H1 (cell line): ENCODE data around the gene ERAP2. TPM values are rescaled to one million over a fixed set of nuclear protein-coding genes. Genes with fewer than 3 reads are reported as not detected.

Experiments used
- CTCF ChIA-PET: fragments of 300-600 bp; sonication (Branson Sonifier 250); formaldehyde crosslinking; loops from one replicate; lab custom pipeline; 2021; ENCODE audit not compliant: partially characterized antibody; lab: Charles Lee
- POLR2A ChIA-PET: fragments of 300-600 bp; sonication (Branson Sonifier 250); formaldehyde crosslinking; loops from one replicate; lab custom pipeline; 2021; ENCODE audit warnings: inconsistent platforms; ENCODE audit not compliant: partially characterized antibody; lab: Charles Lee
- DNase-seq, 2 experiments: peaks; one replicate each; pipeline versions ENCODE4 v3.0.0 to v3.0.0-alpha.2; 2010 to 2022; ENCODE audit warnings: low spot score in 2 of 2, low read depth in 1 of 2, mixed read lengths in 1 of 2
- FAIRE-seq: peaks from 2 replicates; lab custom pipeline; 2011; peaks lifted over from hg19 to GRCh38; lab: Jason Lieb, UNC
- H2AFZ ChIP-seq: 2 replicates; pipeline ENCODE4 v1.8.1; 2012; ENCODE audit warnings: low read length, inconsistent platforms
- H2AK5ac ChIP-seq: 2 replicates; pipeline ENCODE4 v1.6.1; 2013; ENCODE audit warnings: low read depth, low read length
- H2BK120ac ChIP-seq: replicated peaks from 2 replicates; pipeline ENCODE3; 2013; ENCODE audit warnings: low read depth, low read length, inconsistent platforms
- H2BK12ac ChIP-seq: 2 replicates; pipeline ENCODE4 v1.6.1; 2013; ENCODE audit warnings: low read depth, low read length
- H2BK15ac ChIP-seq: 2 replicates; pipeline ENCODE4 v1.6.1; 2013; ENCODE audit warnings: low read length
- H2BK20ac ChIP-seq: 2 replicates; pipeline ENCODE4 v1.6.1; 2013; ENCODE audit warnings: low read length
- H2BK5ac ChIP-seq: 2 replicates; pipeline ENCODE4 v1.6.1; 2013; ENCODE audit warnings: low read depth, low read length
- H3K14ac ChIP-seq: 2 replicates; pipeline ENCODE4 v1.6.1; 2013; ENCODE audit warnings: inconsistent platforms; ENCODE audit not compliant: insufficient read length
- H3K18ac ChIP-seq: 2 replicates; pipeline ENCODE4 v1.6.1; 2013; ENCODE audit warnings: low read length; ENCODE audit errors: extremely low read depth
- H3K23ac ChIP-seq: 2 replicates; pipeline ENCODE4 v1.6.1; 2013; ENCODE audit warnings: inconsistent platforms; ENCODE audit not compliant: insufficient read length
- H3K23me2 ChIP-seq: 2 replicates; pipeline ENCODE4 v1.6.1; 2013; ENCODE audit warnings: low read depth, low read length
- H3K27ac ChIP-seq: 2 replicates; pipeline ENCODE4 v1.6.1; 2011; ENCODE audit warnings: low read depth, low read length, inconsistent platforms
- H3K27me3 ChIP-seq, 4 experiments: replicated peaks in 1 of 4; 1 replicate in 1 of 4; 2 replicates in 3 of 4; pipeline versions ENCODE4 v1.6.1 to v1.8.1; 2011 to 2013; ENCODE audit warnings: low read length in 3 of 4, mild to moderate bottlenecking in 3 of 4, inconsistent platforms in 2 of 4, mixed read lengths in 2 of 4, moderate library complexity in 1 of 4; ENCODE audit not compliant: control insufficient read depth in 3 of 4, insufficient read depth in 3 of 4; ENCODE audit errors: extremely low read depth in 1 of 4
- H3K36me3 ChIP-seq, 4 experiments: 2 replicates each; pipeline versions ENCODE4 v1.6.1 to v1.8.1; 2011 to 2013; ENCODE audit warnings: mild to moderate bottlenecking in 4 of 4, low read length in 3 of 4, moderate library complexity in 2 of 4, control low read depth in 1 of 4, inconsistent platforms in 1 of 4; ENCODE audit not compliant: insufficient read depth in 4 of 4, control insufficient read depth in 2 of 4
- H3K4ac ChIP-seq: replicated peaks from 2 replicates; pipeline ENCODE3; 2013; ENCODE audit warnings: low read length, low read depth, mixed read lengths, inconsistent platforms; ENCODE audit not compliant: insufficient read length
- H3K4me1 ChIP-seq, 4 experiments: replicated peaks in 1 of 4; 1 replicate in 1 of 4; 2 replicates in 3 of 4; pipeline versions ENCODE4 v1.6.1 to v1.8.1; 2011 to 2013; ENCODE audit warnings: low read length in 3 of 4, inconsistent platforms in 2 of 4, mixed read lengths in 1 of 4; ENCODE audit not compliant: insufficient read depth in 4 of 4, control insufficient read depth in 3 of 4
- H3K4me2 ChIP-seq, 2 experiments: 2 replicates each; pipeline versions ENCODE4 v1.6.1 to v1.8.1; 2011 to 2013; ENCODE audit warnings: low read depth in 2 of 2, low read length in 2 of 2, control low read depth in 1 of 2, inconsistent platforms in 1 of 2, mild to moderate bottlenecking in 1 of 2; ENCODE audit not compliant: insufficient read depth in 1 of 2
- H3K4me3 ChIP-seq, 4 experiments: fragments of 200-600, 300-600 bp in 1 of 4; sonication (generic), shearing (Covaris generic), sonication (Bioruptor Twin) in 1 of 4; 2 replicates each; pipeline versions ENCODE4 v1.5.1 to v1.8.1; 2011 to 2016; ENCODE audit warnings: low read length in 4 of 4, low read depth in 3 of 4, control low read depth in 2 of 4, inconsistent platforms in 2 of 4, mild to moderate bottlenecking in 2 of 4, mixed read lengths in 1 of 4, moderate library complexity in 1 of 4; ENCODE audit not compliant: insufficient read depth in 2 of 4; ENCODE audit errors: extremely low read depth in 1 of 4
- H3K56ac ChIP-seq: replicated peaks from 2 replicates; pipeline ENCODE3; 2013; ENCODE audit warnings: low read depth, mild to moderate bottlenecking, mixed read lengths, low read length, inconsistent platforms; ENCODE audit not compliant: insufficient read length
- H3K79me1 ChIP-seq: 2 replicates; pipeline ENCODE4 v1.6.1; 2013; ENCODE audit warnings: low read depth, low read length, control low read depth
- H3K79me2 ChIP-seq, 2 experiments: 2 replicates each; pipeline versions ENCODE4 v1.6.1 to v1.8.1; 2012 to 2013; ENCODE audit warnings: low read length in 2 of 2, mild to moderate bottlenecking in 2 of 2, inconsistent platforms in 1 of 2; ENCODE audit not compliant: insufficient read depth in 2 of 2, control insufficient read depth in 1 of 2
- H3K9ac ChIP-seq, 4 experiments: replicated peaks in 1 of 4; 1 replicate in 1 of 4; 2 replicates in 3 of 4; pipeline versions ENCODE4 v1.6.1 to v1.8.1; 2011 to 2013; ENCODE audit warnings: low read depth in 3 of 4, low read length in 3 of 4, control low read depth in 2 of 4, mild to moderate bottlenecking in 2 of 4, moderate library complexity in 2 of 4, inconsistent platforms in 1 of 4; ENCODE audit errors: extremely low read depth in 1 of 4
- H3K9me3 ChIP-seq, 2 experiments: 2 replicates each; pipeline versions ENCODE4 v1.6.1 to v1.8.1; 2012 to 2013; ENCODE audit warnings: mild to moderate bottlenecking in 2 of 2, moderate library complexity in 2 of 2, control low read depth in 1 of 2, inconsistent platforms in 1 of 2, low read depth in 1 of 2, low read length in 1 of 2, mixed read lengths in 1 of 2; ENCODE audit not compliant: insufficient read depth in 2 of 2
- H4K20me1 ChIP-seq, 2 experiments: replicated peaks in 1 of 2; 2 replicates each; pipeline versions ENCODE3 to v1.8.1; 2011 to 2013; ENCODE audit warnings: inconsistent platforms in 2 of 2, low read length in 2 of 2, mild to moderate bottlenecking in 1 of 2; ENCODE audit not compliant: insufficient read depth in 2 of 2, control insufficient read depth in 1 of 2
- H4K5ac ChIP-seq: 2 replicates; pipeline ENCODE4 v1.6.1; 2013; ENCODE audit warnings: low read length, low read depth, mixed read lengths, inconsistent platforms; ENCODE audit not compliant: insufficient read length
- H4K8ac ChIP-seq: 2 replicates; pipeline ENCODE4 v1.8.0; 2013; ENCODE audit warnings: mild to moderate bottlenecking, moderate library complexity, low read length, inconsistent platforms; ENCODE audit not compliant: insufficient read depth; ENCODE audit errors: extremely low read depth
- H4K91ac ChIP-seq: replicated peaks from 2 replicates; pipeline ENCODE3; 2013; ENCODE audit warnings: low read length, mixed read lengths, inconsistent platforms; ENCODE audit not compliant: insufficient read length
- ASH2L ChIP-seq: fragments of 200-600, 300-600 bp; sonication (generic); IDR thresholded peaks from one replicate; pipeline ENCODE4 v1.7.1; 2017; ENCODE audit warnings: low read length
- ATF2 ChIP-seq: IDR thresholded peaks from 2 replicates; pipeline ENCODE4 v1.6.1; 2012; ENCODE audit warnings: low read length, inconsistent platforms
- CHD1 ChIP-seq: IDR thresholded peaks from 2 replicates; pipeline ENCODE4 v1.6.1; 2012; ENCODE audit warnings: low read depth, low read length, improper control_type of control experiment
- CTBP2 ChIP-seq: IDR thresholded peaks from 2 replicates; pipeline ENCODE4 v1.7.0; 2011; ENCODE audit warnings: borderline replicate concordance, mild to moderate bottlenecking, moderate library complexity, mixed read lengths, low read length; ENCODE audit not compliant: insufficient read depth, insufficient read length
- HDAC2 ChIP-seq, 2 experiments: fragments of 300-600 bp in 1 of 2; sonication (generic) in 1 of 2; IDR thresholded peaks; 2 replicates each; pipeline ENCODE4 v1.6.1; 2011 to 2012; ENCODE audit warnings: low read depth in 2 of 2, low read length in 2 of 2, mild to moderate bottlenecking in 2 of 2, moderate library complexity in 2 of 2, borderline replicate concordance in 1 of 2, inconsistent platforms in 1 of 2
- JUND ChIP-seq: IDR thresholded peaks from 2 replicates; pipeline ENCODE4 v1.6.1; 2011; ENCODE audit warnings: mild to moderate bottlenecking, improper control_type of control experiment, low read length
- MAFK ChIP-seq: IDR thresholded peaks from 2 replicates; pipeline ENCODE4 v1.6.1; 2012; ENCODE audit warnings: low read depth, mild to moderate bottlenecking, improper control_type of control experiment, low read length
- POU5F1 ChIP-seq: IDR thresholded peaks from 2 replicates; pipeline ENCODE4 v1.6.1; 2011; ENCODE audit warnings: low read depth, mild to moderate bottlenecking, low read length, moderate library complexity
- RFX5 ChIP-seq: IDR thresholded peaks from 2 replicates; pipeline ENCODE4 v1.6.1; 2011; ENCODE audit warnings: low read depth, low read length, improper control_type of control experiment, borderline replicate concordance
- SP1 ChIP-seq: IDR thresholded peaks from 2 replicates; pipeline ENCODE4 v1.6.1; 2011; ENCODE audit warnings: low read depth, low read length
- USF2 ChIP-seq: IDR thresholded peaks from 2 replicates; pipeline ENCODE4 v1.6.1; 2011; ENCODE audit warnings: low read length, improper control_type of control experiment
- YY1 ChIP-seq: IDR thresholded peaks from 2 replicates; pipeline ENCODE4 v1.6.1; 2011; ENCODE audit warnings: low read depth, mild to moderate bottlenecking, low read length
- WGBS, 2 experiments: shearing (Covaris generic) in 1 of 2; methylation state at CpG; one replicate each; pipeline versions ENCODE4 v1.1.6 to v1.1.7; 2013 to 2015; ENCODE audit warnings: low lambda C conversion rate in 2 of 2, mixed read lengths in 2 of 2, inconsistent platforms in 1 of 2, low coverage in 1 of 2, missing lambda C conversion rate in 1 of 2; ENCODE audit not compliant: insufficient replicate concordance in 2 of 2, insufficient coverage in 1 of 2, insufficient read length in 1 of 2; ENCODE audit errors: extremely low coverage in 1 of 2, missing lambda C conversion rate in 1 of 2; 5-methylcytosine and 5-hydroxymethylcytosine counted together
- polyA plus RNA-seq, 7 experiments: library from polyadenylated mRNA; depleted of rRNA in 3 of 7; stranded (reverse) in 5 of 7; unstranded in 2 of 7; fragments of >200 nt in 5 of 7; fragments of 200-250 nt in 2 of 7; gene quantifications; 1 replicate in 5 of 7; 2 replicates in 1 of 7; 4 replicates in 1 of 7; pipeline versions ENCODE4 v1.2.1 to v1.2.3, GENCODE V29; 2011 to 2013; ENCODE audit warnings: missing spikeins in 2 of 7, mixed read lengths in 2 of 7
- total RNA-seq: library from RNA; stranded (reverse); fragmentation: NEBNext Ultra II Directional; extraction: Animal tissue kit (Norgen Biotek cat#: 25700); gene quantifications from 2 replicates; pipeline ENCODE4 v1.2.1, GENCODE V29; 2021

The ERAP2 gene
- total and polyA plus RNA-seq, 2 of the 8 experiments (the other 6 are each of a cell fraction or from before 2014, with no cell fraction given) = 0.14 TPM; not detected in 1

GRCh38 chr5:96942911-96943310 lies 66.6 kb downstream of the ERAP2 start:
- no peak overlapping the region for H4K8ac ChIP-seq
- H3K56ac ChIP-seq = no peak overlapping the region
- DNase-seq (no peak), FAIRE-seq (no peak)
- no peak overlapping the region for H3K18ac ChIP-seq
- no peak overlapping the region for H3K27ac ChIP-seq
- no peak overlapping the region for H2BK120ac ChIP-seq
- 93% methylated on average over 1 of the region's 1 CpG; no CpG with 5 or more reads in 1 of the 2 experiments for WGBS, 2 experiments
- ChIA-PET POLR2A (no interaction called here), CTCF (interaction anchor here (0.7 kb wide), 1 partner anchor 216 kb away, joined by 3 read pairs; no protein-coding TSS in a partner anchor)
- no peaks in the 10 kb centered on the region for H3K36me3 ChIP-seq
- H2BK5ac ChIP-seq = no peak overlapping the region
- H3K4me3 ChIP-seq = no peak overlapping the region
- H4K91ac ChIP-seq = no peak overlapping the region
- no peaks in the 10 kb centered on the region for H3K9me3 ChIP-seq
- H2BK12ac ChIP-seq = no peak overlapping the region
- no peak overlapping the region for H2AFZ ChIP-seq
- no peaks in the 10 kb centered on the region for H4K20me1 ChIP-seq
- no peaks in the 10 kb centered on the region for H3K23me2 ChIP-seq
- no peak overlapping the region for H3K4ac ChIP-seq
- no peak overlapping the region for H2BK20ac ChIP-seq
- H3K4me1 ChIP-seq = peaks cover 0 to 3% (median 0%) of the 10 kb centered on the region in 4 experiments; a peak in 1 of 7 replicates
- H2BK15ac ChIP-seq = no peak overlapping the region
- no peak overlapping the region for H4K5ac ChIP-seq
- no peak overlapping the region for H2AK5ac ChIP-seq
- no peaks in the 10 kb centered on the region; the same call in 1 of the 2 replicates for H3K79me1 ChIP-seq
- no peak overlapping the region for H3K23ac ChIP-seq
- no peak overlapping the region for H3K9ac ChIP-seq
- no peak overlapping the region for H3K4me2 ChIP-seq
- no peak overlapping the region for H3K14ac ChIP-seq
- H3K79me2 ChIP-seq = no peaks in the 10 kb centered on the region
- H3K27me3 ChIP-seq = no peaks in the 10 kb centered on the region
- TF ChIP-seq POU5F1 (no peak), YY1 (no peak), SP1 (no peak), JUND (no peak), ATF2 (no peak), HDAC2 (IDR thresholded peaks at IDR 0.05; ENCODE audit: borderline replicate concordance in 1 of 2, low read depth in 2 of 2, low read length in 2 of 2) (no peak), CHD1 (no peak), ASH2L (no peak), MAFK (no peak), USF2 (no peak), RFX5 (no peak), CTBP2 (no peak)
